Activated CD4-positive, alpha-beta T cell treated with anti-CD3 and anti-CD28 coated beads for 4 hours (primary cell): Measurements from ENCODE around the gene CLDN19.
"Not testable (repeated sequence)": the region's sequence is repeated elsewhere in the genome, so short reads cannot be mapped to it uniquely, and the experiment has no call there.

ENCODE experiments used
- DNase-seq, 2 donors: peaks; one replicate each; pipeline ENCODE4 v3.0.0-alpha.2; 2020

Gene CLDN19

GRCh38 chr1:42759114-42759513, 19.1 kb upstream of the CLDN19 start:
- no peak for DNase-seq

- DNase-seq, result no peak
Observed at GRCh38 chr1:42758641-42759040, 18.6 kb upstream of the CLDN19 start.

GRCh38 chr1:42757892-42758275, 17.8 kb upstream of the CLDN19 start:
- no peak for DNase-seq

- DNase-seq, result no peak
Observed at GRCh38 chr1:42756956-42757891, 17.2 kb upstream of the CLDN19 start.

GRCh38 chr1:42753070-42753469, 13.0 kb upstream of the CLDN19 start:
- DNase-seq, result no peak

GRCh38 chr1:42752284-42752683, 12.2 kb upstream of the CLDN19 start:
- DNase-seq, result no peak

DNA sequence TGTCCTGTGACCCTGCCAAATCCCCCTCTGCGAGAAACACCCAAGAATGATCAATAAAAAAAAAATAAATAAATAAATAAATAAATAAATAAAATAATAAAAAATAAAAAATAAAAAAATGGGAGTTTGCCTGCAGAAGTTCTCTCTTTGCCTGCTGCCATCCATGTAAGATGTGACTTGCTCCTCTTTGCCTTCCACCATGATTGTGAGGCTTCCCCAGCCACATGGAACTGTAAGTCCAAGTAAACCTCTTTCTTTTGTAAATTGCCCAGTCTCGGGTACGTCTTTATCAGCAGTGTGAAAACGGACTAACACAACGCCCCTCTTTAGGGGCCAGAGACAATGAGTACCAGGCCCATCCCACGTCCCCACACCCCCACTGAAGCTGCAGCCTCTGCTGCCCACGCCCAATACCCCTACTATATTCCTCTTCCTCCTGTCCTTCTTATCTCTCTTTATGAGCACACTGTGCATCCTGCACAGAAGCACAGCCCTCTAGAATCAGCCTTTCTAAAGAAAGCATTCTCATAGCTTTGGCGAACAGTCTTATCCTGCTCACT, 11.6 kb upstream of the CLDN19 start:
- DNase-seq, result not testable (repeated sequence)

DNA sequence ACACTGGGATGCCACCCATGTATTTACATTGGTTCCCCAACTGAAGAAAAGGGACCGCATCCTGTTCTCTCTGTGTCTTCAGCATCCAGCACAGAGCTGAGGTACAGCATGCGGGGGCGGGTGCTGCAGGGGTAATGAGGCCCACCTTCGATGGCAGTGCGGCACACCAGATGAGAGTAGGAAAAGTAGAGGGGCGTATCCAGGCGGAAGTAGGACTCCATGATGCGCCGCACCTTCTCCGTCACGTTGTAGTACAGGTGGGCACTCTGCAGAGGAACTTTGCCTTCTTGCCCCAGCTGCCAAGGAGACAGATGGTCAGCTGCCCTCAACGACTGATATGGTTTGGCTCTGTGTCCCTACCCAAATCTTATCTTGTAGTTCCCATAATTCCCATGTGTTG, 10.0 kb upstream of the CLDN19 start:
- no peak for DNase-seq

GRCh38 chr1:42748461-42749410, 8.7 kb upstream of the CLDN19 start:
- no peak for DNase-seq

DNA sequence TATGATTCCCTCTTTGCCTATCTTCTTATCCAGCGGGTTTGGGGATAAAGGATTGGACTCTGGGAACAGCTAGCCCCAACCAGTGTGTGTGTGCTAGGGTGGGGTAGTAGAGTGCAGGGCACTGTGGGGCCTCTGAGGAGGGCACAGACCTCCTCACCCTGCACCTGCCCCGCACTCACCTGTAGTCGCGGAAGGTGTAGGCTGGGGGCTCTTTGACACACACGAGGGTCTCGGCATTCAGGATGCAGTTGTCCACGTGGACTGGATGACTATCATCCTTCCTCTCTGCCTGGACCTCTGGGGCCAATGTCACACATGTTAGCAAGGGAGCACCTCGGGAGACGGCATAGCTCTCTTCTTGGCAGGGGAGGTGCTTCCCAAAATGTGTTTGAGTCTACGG, 8.0 kb upstream of the CLDN19 start:
- DNase-seq, result no peak

GRCh38 chr1:42747125-42747524, 7.1 kb upstream of the CLDN19 start:
- peak; percentile 45 to 51 for DNase-seq

DNA sequence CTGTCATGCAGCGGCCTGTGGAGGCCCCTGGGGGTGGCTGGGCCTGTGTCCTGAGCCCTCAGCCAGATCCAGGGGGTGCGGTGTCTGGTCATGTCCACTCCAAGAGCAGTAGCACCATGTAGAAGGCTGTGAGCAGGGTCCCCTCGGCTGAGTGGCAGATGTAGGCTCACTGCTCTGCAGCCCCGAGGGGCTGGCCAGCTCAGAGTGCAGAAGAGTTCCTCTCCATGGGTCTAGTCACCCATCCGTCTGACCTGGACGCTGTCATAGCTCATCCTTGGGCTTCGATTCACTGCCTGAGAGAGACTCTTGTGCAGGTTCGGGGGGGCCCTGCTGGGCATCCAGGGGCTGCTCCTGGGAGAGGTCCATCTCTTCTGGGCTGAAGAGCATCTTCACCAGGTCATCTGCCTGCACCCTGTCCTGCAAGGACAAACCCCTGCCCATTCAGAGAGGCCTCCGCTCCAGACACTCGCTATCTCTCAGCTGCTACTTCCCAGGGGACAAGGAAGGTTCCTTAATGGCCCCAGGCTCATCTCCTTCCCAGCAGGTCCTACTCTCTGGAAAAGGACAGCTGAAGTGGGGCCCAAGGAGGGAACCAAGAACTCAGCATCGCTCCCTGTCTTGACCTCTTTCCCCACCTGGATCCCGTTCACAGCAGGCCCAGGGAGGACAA, 6.5 kb upstream of the CLDN19 start:
- no peak for DNase-seq

DNA sequence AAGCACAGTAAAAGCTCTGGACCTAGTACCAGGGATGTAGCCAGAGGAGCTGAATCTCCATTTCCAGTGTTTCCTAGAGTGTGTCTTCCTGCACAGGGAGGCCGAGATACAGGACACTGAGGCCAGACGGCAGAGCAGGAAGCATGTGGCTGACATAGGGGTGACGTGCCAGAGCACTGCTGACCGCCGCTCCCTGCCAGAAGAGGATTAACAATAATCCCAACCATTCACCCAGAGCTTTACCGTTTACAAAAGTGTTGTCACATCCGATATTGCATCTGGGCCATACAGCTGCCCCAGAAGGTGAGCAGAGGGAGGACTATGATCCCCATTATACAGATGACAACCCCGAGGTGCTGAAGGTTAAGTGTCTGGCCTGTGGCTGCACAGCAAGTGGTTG, 5.8 kb upstream of the CLDN19 start:
- no peak for DNase-seq

- DNase-seq, result no peak
Observed at GRCh38 chr1:42744148-42744413, 4.0 kb upstream of the CLDN19 start.

GRCh38 chr1:42743317-42744147, 3.5 kb upstream of the CLDN19 start:
- DNase-seq, result no peak

- DNase-seq, result no peak
Observed at GRCh38 chr1:42742617-42743316, 2.7 kb upstream of the CLDN19 start.

DNA sequence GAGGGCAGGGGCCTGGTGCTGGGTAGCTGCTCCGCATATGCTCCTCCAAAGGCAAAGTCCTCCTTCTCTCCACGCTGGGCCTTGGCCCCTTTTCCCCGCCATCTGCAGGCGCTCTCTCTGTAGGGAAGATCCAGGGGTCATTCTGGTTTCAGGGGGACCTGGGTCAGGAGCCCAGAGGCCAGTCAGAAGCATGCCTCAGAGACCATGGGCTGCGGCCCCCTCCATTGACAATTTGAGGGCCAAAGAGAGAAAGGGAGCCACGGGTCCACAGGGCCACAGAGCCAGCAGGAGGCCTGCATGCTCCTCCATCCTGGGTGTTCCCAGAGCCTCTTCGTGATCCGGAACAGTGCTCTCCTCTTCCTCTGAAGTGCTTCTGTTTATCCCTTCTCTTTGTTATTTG, 2.1 kb upstream of the CLDN19 start:
- DNase-seq, result no peak

- no peak for DNase-seq
Observed at GRCh38 chr1:42741706-42742105, 1.7 kb upstream of the CLDN19 start.

GRCh38 chr1:42740851-42741580, 980 bp upstream of the CLDN19 start:
- no peak for DNase-seq

- DNase-seq, result no peak
Observed at GRCh38 chr1:42738678-42739226, 1.3 kb downstream of the CLDN19 start.
